Tibial nerve (tissue), 3 donors: Measurements from ENCODE around the gene FGF1.

Source experiments
- POLR2A ChIP-seq, 2 donors: fragments of 450-650 bp; IDR thresholded peaks; one replicate each; pipeline ENCODE4 v1.6.1; 2017; ENCODE audit warnings: antibody characterized with exemption in 2 of 2, mild to moderate bottlenecking in 2 of 2, moderate library complexity in 2 of 2
- TF ChIP-seq, protein P1 (sequence below), 5 experiments: fragments of 200-600 bp in 3 of 5; fragments of 450-650 bp in 2 of 5; sonication (generic) in 3 of 5; IDR thresholded peaks; one replicate each; pipeline ENCODE4 v1.5.1; 2016 to 2019; ENCODE audit warnings: antibody characterized with exemption in 5 of 5, mild to moderate bottlenecking in 3 of 5, moderate library complexity in 2 of 5

DNA sequence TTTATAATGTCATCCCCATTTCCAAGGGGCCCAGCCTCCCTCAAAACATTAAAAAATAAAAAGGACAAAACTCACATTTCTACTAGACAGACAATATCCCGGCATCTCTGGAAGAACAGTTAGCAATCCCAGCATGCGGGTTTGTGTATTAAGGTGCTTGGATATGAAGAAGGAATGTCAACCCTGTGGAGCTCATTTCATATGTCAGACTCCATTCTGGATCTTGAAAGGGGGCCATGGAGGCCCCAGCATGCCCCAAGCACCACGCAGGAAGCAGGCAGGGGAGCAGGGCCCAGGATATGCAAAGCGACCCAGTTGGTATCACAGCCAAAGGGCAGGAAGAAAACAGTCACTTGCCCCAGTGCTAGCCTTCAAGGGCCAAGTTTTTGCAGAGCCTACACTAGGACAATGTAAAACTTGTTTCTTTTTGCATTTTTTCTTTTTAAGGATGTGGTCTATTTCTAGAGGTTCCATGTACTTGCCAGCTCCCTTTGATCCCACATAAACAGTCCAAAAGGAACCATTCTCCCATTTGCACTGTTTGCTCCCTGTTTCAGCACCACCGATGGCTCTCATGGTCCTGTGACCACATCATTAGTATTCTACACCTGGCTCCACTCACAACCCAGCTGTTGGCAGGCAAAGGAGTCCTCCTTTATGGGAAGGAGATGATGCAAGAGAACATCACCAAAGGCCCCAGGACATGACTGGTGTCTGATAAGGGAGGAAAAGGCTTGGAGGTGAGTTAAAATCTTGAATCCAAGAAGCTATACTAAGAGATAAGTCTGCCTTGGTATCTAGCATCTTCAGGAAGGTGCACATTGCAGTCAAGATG, 58.3 kb downstream of the FGF1 start:
- TF ChIP-seq, protein P1, sequence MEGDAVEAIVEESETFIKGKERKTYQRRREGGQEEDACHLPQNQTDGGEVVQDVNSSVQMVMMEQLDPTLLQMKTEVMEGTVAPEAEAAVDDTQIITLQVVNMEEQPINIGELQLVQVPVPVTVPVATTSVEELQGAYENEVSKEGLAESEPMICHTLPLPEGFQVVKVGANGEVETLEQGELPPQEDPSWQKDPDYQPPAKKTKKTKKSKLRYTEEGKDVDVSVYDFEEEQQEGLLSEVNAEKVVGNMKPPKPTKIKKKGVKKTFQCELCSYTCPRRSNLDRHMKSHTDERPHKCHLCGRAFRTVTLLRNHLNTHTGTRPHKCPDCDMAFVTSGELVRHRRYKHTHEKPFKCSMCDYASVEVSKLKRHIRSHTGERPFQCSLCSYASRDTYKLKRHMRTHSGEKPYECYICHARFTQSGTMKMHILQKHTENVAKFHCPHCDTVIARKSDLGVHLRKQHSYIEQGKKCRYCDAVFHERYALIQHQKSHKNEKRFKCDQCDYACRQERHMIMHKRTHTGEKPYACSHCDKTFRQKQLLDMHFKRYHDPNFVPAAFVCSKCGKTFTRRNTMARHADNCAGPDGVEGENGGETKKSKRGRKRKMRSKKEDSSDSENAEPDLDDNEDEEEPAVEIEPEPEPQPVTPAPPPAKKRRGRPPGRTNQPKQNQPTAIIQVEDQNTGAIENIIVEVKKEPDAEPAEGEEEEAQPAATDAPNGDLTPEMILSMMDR (IDR thresholded peaks at IDR 0.05) = no peak
- TF ChIP-seq POLR2A (IDR thresholded peaks at IDR 0.05) = no peak
